Progenitor cell of endocrine pancreas (in vitro differentiated cells): ENCODE measurements around the gene DPH7. TPM values are rescaled to one million over a fixed set of nuclear protein-coding genes. Genes with fewer than 3 reads are reported as not detected.

ENCODE experiments used
- DNase-seq: peaks from one replicate; pipeline ENCODE4 v3.0.0; 2021; ENCODE audit warnings: low spot score; ENCODE audit not compliant: unreplicated experiment
- H3K27ac Mint-ChIP-seq: 2 replicates; pipeline ENCODE4 v1.8.0; 2021; ENCODE audit warnings: mild to moderate bottlenecking, moderate library complexity, mixed read lengths
- H3K27me3 Mint-ChIP-seq: 2 replicates; pipeline ENCODE4 v1.8.0; 2021; ENCODE audit warnings: mixed read lengths
- H3K36me3 Mint-ChIP-seq: 2 replicates; pipeline ENCODE4 v1.8.0; 2022; ENCODE audit warnings: mixed read lengths; ENCODE audit not compliant: insufficient read depth
- H3K4me1 Mint-ChIP-seq: 2 replicates; pipeline ENCODE4 v1.8.0; 2021; ENCODE audit warnings: low read depth, mixed read lengths
- H3K4me3 Mint-ChIP-seq: 2 replicates; pipeline ENCODE4 v1.8.0; 2021; ENCODE audit warnings: low read depth, mild to moderate bottlenecking, moderate library complexity, mixed read lengths
- H3K9me3 Mint-ChIP-seq: 2 replicates; pipeline ENCODE4 v1.8.0; 2021; ENCODE audit warnings: low read depth, mixed read lengths
- total RNA-seq: library from RNA; stranded (reverse); gene quantifications from 2 replicates; pipeline ENCODE4 v1.2.1, GENCODE V29; 2021
- TF ChIP-seq, protein P1 (sequence below): fragments of 200-600 bp; sonication (generic); IDR thresholded peaks from one replicate; pipeline ENCODE4 v1.5.0; 2021; ENCODE audit warnings: antibody characterized with exemption, mild to moderate bottlenecking; ENCODE audit not compliant: unreplicated experiment

The DPH7 gene
- total RNA-seq, 1 donor from 2014 or later: 58.8 TPM

DNA sequence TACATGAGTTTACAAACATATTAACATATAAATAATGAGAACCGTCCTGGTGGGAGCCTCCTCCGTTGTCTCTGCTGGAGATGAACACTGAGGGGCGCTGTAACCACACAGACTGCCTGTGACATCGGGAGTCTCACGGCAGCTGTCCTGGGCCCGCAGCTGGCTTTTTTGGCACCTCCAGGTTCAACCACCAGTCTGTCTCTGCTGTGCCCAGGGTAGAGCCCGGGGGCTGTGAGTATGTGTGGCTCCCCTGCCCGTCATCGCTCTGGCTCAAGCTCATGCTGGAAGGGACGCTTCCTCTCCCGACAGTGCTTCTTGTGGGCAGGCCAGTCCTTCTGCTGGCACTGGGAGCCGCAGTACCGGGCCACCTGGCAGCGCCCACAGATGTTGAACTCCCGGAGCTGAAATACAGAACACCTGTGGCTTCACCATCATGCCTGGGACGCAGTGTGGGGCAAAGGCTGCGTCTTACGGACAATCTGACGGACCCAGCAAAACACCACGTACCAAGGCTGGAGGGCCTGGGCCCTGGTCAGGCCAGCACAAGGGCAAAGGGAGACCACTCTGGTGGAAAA is 3.6 kb upstream of the DPH7 start:
- TF ChIP-seq, protein P1, sequence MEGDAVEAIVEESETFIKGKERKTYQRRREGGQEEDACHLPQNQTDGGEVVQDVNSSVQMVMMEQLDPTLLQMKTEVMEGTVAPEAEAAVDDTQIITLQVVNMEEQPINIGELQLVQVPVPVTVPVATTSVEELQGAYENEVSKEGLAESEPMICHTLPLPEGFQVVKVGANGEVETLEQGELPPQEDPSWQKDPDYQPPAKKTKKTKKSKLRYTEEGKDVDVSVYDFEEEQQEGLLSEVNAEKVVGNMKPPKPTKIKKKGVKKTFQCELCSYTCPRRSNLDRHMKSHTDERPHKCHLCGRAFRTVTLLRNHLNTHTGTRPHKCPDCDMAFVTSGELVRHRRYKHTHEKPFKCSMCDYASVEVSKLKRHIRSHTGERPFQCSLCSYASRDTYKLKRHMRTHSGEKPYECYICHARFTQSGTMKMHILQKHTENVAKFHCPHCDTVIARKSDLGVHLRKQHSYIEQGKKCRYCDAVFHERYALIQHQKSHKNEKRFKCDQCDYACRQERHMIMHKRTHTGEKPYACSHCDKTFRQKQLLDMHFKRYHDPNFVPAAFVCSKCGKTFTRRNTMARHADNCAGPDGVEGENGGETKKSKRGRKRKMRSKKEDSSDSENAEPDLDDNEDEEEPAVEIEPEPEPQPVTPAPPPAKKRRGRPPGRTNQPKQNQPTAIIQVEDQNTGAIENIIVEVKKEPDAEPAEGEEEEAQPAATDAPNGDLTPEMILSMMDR: peak; percentile 32
- H3K9me3 Mint-ChIP-seq: no peaks in the 10 kb centered on the region
- H3K4me3 Mint-ChIP-seq: no peak overlapping the region
- no peaks in the 10 kb centered on the region for H3K27me3 Mint-ChIP-seq
- H3K36me3 Mint-ChIP-seq: peaks cover 11% of the 10 kb centered on the region
- no peak for DNase-seq
- no peak overlapping the region for H3K27ac Mint-ChIP-seq
- peaks cover 6% of the 10 kb centered on the region for H3K4me1 Mint-ChIP-seq

DNA sequence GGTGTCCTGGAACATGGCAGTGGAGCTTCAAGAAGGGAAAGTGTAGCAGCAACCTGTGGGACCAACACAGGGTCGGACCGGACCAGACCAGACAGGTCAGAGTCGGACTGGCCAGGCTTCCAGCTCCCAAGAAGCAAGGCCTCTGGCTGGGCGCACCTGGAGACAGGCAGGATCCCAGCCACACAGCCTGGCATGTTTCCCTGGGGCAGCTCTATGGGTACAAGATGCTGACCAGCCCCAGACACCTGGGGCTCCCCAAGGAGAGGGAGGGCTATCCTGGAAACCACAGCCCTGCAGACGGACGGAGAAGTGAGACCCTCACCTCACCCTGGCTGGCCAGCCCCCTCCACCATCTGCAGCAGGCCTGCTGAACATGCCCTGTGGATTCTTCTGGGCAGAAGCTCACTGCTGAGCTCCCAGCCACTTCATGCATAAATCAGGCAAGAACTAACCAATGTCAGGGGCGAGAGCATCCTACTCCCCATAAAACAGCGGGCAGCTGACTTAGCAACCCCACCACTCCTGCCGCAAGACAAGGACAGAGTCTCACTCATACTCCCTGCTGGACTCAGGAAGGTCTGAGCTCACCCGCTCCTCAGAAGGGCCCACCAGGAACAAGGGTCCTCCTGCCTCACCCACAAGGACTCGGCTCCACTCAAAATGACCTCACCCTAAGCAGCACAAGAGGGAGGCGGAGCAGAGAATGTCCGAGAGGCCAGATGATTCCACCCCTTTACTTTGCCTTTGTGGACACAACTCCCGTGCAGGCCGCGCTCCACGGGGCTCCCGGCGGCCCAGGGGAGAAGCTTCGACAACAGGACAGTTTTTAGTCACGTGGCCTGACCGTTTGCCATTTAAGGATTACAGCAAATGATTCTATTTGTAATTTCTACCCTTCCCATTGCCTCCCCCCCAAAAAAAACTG is 2.9 kb upstream of the DPH7 start:
- Mint-ChIP-seq H3K27ac (no peak overlapping the region), H3K36me3 (peaks cover 8% of the 10 kb centered on the region), H3K9me3 (no peaks in the 10 kb centered on the region), H3K4me3 (no peak overlapping the region), H3K4me1 (peaks cover 10% of the 10 kb centered on the region), H3K27me3 (no peaks in the 10 kb centered on the region)
- TF ChIP-seq, protein P1: no peak
- DNase-seq: no peak

DNA sequence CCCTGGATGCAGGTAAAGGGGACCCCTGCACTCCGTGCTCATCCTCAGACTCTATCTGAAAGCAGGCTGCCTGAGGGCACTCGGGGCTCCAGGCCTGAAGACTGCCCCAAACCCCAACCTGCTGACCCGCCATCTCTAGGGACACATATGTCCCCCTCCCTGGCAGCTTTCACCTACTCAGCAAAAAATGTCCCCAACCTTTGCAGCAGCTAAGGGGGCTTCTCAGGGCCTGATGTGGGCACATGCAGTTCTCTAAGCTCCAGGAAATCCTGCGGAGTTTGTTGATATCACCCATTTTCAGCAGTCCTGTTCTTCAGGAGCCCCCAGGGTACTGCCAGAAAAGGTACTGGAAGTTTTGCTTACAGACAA is 2.2 kb upstream of the DPH7 start:
- Mint-ChIP-seq H3K4me1 (peaks cover 10% of the 10 kb centered on the region), H3K36me3 (peaks cover under 1% of the 10 kb centered on the region), H3K9me3 (no peaks in the 10 kb centered on the region), H3K4me3 (no peak overlapping the region), H3K27me3 (no peaks in the 10 kb centered on the region), H3K27ac (no peak overlapping the region)
- TF ChIP-seq, protein P1: no peak
- DNase-seq: no peak

DNA sequence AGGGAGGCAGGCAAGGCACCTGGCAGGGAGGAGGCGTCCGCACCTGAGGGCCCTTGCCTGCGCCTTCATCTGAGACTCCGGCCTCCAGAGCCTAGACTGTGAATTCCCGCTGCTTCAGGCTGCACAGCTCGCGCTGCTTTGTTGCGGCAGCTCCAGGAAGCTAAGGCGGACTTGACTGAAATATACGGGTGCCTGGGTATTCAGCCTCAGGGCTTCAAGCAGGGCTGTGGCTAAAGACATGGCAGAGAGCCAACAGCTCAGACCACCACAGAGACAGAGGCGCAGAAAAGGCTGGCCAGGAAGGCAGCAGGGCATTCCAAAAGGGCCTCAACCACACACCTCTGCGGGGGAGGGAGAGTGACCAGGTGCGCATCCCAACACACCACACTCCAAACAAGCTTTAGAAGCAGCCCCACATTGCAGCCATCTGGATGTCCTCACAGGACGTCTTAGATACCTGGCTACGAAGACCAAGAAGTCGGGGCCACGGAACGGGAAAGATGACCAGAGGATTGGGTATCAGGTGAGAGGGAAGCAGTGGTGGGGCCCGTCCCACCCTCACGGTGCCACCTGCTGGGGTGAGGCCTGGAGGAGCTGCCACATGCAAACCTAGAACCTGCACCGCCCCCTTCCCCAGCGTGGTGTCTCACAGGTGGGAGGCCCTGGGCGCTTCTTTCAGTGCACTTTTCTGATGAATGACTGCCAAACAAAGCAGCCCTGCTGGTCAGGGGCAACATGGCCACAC is 1.7 kb upstream of the DPH7 start:
- Mint-ChIP-seq H3K36me3 (no peaks in the 10 kb centered on the region), H3K27me3 (no peaks in the 10 kb centered on the region), H3K4me3 (no peak overlapping the region)

DNA sequence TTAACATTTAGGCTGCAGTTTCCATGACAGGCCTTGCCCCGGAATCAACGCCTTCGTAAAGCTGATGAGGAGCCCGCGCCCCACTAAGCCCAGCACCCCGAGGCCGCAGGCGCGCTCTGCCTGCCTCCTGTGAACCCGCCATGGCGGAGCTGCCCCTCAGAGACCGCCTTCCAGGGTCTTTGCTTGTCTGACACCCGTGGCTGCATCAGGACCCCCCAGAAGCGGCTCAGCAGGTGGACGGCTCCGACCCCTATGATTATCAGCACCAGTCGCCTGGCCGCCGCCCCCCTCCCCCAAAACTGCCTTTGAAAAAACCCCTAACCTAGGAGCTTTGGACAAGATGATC is 507 bp upstream of the DPH7 start:
- H3K36me3 Mint-ChIP-seq: no peaks in the 10 kb centered on the region
- no peak for DNase-seq
- peak overlapping the region; percentile 67 for H3K27ac Mint-ChIP-seq
- TF ChIP-seq, protein P1: no peak
- peaks cover 10% of the 10 kb centered on the region for H3K4me1 Mint-ChIP-seq
- H3K27me3 Mint-ChIP-seq: no peaks in the 10 kb centered on the region
- H3K4me3 Mint-ChIP-seq: peak overlapping the region; percentile 83
- H3K9me3 Mint-ChIP-seq: no peaks in the 10 kb centered on the region

More for the DNA sequence above, 1.7 kb upstream of the DPH7 start:
- H3K9me3 Mint-ChIP-seq: no peaks in the 10 kb centered on the region
- H3K4me1 Mint-ChIP-seq: peaks cover 10% of the 10 kb centered on the region
- H3K27ac Mint-ChIP-seq: no peak overlapping the region
- no peak for DNase-seq
- TF ChIP-seq, protein P1: no peak
